Measurements from ENCODE around the gene ACOXL.
"Not testable (repeated sequence)": the region's sequence is repeated elsewhere in the genome, so short reads cannot be mapped to it uniquely, and the experiment has no call there.

ACOXL gene

GRCh38 chr2:110732422-110733413 is at the start of gene ACOXL:
Gene ACOXL, plus strand, starts transcription at chr2:110732573. Its CDS starts 35,817 bp downstream, at chr2:110768390.
- peak; percentile 28 for DNase-seq

DNA sequence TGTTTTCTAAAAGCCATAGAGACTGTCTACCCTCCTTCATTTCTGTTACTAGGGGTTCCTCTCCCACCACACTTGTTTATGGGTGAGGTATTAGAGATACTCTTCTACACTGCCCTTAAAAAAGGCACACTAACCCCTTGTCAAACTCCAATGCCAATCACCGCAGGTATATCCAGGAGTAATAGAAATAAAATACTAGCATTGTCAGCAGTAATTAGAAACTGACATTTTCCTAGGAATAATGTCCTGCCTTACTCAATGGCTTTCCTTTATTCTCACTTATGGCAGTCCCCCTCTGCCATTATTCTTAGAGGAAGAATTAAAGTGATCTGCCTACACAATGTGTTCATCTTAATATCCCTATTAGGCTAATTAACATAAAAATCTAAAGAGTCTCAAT is 49.5 kb upstream of the ACOXL start:
- no peak for DNase-seq

DNA sequence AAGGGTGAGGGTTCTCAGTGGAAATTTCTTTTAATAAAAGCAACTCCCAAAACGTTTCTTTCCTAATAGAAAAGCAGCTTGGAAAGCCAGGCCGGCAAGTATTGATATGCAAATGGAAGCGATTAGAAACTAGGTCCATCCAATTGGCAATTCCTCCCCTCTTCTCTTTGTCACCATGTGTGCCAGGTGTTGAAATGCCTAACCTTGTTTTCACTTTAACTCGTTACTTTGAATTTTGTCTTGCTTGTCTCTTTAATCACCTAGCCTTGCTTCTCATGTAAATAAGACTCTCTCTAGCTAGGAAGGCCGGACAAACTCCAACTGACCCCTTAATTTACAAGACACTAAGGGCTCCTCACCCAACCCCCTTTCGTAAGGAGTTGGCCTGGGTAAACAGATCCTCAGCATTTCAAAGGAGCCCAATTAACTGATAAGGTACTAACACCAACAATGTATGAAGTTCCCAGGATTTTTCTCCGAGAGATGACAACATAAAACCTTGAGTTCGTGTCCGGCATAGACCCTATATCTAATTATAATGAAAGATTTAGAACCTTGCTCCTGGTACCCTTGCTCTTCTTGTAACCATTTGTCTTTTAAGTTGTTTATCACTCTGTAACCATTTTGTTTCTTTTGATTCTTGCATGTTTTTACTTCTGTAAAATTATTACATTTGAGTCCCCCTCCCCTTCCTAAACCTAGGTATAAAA is 44.4 kb upstream of the ACOXL start:
- not testable (repeated sequence) for DNase-seq

DNA sequence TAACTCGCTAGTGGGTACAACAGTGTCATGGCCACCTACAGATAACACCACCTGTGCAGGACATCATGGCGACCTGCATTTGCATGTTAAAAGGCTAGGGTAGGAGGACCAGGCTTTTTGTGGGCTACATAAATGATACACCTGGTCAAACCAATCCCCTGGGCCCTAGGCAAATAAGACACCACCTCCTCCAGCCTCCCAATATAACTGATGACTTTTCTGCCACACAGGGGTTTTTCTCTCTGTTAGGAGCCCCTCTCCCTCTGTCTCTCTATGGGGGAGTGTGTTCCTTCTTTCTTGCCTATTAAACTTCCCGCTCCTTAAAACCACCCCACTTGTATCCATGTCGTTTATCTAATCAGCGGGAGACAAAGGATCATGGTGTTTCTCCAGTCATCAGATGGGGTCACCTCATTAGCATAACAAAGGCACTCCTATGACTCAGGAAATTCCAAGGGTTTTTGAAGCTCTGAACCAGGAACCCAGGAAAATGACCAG is 43.7 kb upstream of the ACOXL start:
- no peak for DNase-seq

DNA sequence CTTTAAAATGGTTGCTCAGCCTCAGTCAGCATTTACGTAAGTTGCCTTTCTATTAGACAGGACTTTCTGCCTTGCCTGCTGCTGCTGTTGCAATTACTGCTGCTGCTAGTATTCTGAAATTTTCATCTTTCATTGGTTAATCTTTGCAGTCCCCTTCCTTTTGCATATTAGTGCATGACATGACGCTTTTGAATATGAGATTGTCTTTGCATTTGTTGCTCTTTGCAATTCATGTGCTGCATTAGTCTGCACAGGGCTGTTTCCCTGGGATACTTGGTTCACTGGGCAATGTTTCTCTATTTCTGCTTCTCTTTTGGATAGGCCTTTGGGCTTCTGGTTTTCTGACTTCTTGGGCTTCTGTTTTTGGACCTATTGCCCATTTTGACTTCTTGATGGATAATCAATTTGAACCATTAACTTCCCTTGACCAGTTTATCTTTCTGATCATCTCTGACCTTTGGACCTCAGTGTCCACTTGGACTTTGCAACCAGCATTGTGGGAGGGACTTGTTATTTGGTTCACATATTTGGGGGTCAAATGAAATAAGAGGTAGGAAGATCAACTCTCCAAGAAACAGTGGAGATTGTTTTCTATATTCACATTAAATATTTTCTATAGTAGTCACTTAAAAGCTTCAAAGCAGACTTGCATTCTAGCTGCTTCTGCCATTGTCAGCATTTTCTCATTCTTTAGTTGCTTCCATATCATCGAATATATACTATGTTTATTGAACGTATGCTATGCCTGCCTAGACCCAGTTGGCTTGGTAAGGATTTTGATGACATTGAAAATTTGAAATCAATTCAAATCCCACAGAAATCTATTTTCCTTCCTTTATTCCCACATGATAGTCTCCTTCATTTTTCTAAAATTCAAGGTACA is 42.0 kb upstream of the ACOXL start:
- no peak for DNase-seq

DNA sequence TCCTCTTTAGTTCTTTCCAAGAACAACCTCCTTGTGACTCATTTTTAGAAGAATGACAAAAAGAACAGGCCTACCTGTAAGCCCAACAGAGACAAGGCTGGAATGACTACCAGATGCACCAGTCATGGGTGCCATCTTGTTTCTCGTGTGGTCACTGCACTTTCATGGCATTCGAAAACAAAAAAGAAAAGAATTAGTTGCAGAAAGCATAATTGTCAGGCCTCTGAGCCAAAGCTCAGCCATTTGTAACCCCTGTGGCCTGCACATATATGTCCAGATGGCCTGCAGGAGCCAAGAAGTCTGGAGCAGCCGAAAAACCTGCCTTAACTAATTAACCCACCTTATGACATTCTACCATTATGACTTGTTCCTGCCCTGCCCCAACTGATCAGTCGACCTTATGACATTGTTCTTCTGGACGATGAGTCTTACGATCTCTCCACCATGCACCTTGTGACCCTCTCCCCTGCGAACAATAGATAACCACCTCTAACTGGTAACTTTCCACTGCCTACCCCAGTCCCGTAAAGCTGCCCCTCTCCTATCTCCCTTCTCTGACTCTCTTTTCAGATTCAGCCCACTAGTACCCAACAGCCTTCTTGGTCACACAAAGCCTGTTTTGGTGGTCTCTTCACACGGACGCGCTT is 40.6 kb upstream of the ACOXL start:
- no peak for DNase-seq

DNA sequence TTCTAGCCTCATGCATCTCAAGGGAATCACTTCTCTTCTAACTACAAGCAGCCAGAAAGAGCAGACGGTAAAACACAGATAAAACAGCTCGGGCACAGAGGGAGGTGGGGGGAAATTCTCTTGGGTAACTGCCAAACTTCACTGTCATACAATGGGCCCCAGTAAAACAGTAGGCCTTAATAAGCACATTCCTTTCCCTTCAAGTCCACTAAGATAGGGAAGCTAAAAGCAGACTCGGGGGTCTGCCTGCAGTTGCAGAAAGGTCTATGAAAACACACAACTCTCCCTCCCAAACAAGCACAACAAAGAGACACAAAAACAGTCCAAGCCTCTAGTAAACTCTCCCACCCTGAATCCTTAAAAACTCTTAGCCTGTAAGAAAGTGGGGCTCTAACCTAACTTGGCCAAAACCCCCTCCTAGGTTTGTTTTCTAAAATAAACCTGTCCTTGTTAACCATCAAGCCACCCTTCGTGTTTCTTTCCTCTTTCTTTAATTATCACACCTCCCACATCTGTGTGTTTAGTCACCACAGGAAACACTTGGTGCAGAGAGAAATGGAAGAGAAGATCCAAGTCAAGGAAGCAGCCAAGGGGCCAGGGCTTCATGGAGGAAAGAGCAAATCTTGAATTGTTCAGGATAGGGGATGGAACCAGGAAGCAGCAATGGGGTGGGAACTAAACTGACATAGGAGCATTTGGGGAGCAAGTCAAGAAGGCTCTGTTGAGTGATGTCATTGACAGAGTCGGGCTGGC is 37.1 kb upstream of the ACOXL start:
- not testable (repeated sequence) for DNase-seq

DNA sequence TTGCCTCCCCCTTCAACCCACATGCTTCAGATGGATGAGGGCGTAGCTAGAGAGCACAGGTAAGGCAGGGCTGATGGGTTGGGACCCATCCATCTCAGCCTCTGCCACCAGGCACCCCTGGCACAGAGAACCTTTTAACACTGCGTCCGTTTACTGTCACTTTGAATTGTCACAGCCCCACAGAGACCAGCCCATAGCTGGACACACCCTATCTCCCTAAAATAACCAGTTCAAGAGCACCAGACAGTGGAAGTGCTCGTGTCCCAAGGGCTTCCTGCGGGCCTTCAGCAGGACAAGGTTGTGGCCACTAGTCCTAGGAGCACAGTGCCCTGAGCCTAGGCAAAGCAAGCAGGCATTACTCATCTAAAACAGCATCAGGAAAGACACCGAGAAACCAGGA is 34.1 kb upstream of the ACOXL start:
- DNase-seq, result not testable (repeated sequence)

DNA sequence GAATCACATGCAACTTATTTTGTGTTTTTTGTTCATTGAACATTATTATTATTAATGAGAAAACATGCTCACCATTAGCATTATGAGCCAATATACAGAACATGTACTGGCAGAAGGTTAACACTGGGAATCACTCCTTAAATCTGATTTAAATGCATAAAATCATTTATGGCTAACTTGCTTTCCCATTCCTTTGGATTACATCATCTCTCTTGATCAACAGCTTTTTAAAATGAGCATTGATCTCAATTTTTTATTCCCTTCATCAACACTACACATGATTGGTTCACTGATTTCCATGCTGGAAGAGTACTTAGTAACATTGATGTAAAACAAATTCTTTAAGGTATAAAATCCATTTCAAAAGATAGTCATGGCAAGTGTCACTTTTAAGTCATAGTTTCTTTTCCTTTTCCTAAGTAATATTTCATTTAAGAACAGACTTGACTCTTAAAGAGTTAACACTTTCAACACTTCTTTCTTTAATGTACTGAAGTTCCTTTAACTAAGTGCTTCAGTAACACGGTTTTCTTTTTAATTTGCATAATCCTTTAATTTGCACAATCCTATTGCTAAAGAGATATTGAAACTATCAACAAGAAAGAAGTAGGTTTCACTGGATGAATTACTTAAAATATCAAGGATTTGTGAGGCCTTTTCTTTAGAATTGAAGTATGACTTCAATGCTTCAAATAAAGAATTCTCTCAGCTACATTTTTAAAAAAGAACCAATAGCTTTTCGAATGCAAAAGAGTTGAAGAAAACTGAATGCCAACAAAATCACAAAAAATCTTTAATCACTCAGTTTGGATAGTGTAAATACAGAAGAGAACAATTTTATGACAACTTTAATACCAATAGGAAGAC is 29.6 kb upstream of the ACOXL start:
- no peak for DNase-seq

DNA sequence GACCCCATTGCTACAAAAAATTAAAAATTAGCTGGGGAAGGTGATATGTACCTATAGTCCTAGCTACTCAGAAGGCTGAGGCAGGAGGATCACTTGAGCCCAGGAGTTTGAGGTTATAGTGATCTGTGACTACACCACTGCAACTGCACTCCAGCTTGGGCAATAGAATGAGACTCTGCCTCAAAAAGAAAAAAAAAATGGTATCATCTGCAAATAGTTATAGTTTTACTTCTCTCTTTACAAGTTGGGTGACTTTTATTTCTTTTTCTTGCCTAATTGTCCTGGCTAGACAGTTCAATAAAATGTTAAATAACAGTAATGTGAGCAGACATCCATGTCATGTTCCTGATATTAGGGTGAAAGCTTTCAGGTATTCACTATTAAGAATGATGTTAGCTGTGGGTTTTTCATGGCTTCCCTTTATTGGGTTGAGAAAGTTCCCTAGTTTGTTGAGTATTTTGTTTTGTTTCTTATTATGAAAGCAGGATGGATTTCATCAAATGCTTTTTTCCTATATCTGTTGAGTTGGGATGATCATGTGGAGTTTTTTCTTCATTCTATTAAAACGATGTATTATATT is 24.9 kb upstream of the ACOXL start:
- DNase-seq, result no peak

DNA sequence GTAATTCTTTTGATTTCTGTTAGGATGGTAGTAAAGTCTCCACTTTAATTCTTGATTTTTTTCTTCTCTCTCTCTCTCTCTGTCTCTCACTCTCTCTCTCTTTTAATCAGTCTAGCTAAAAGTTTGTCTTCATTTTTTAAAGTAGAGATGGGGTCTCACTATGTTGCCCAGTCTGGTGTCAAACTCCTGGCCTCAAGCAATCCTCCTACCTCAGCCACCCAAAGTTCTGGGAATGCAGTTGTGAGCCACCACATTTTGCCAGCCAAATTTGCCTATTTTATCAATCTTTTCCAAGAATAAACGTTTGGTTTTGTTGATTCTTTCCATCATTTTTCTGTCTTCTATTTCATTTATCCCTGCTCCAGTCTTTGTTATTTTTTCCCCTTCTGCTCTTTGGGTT is 23.9 kb upstream of the ACOXL start:
- DNase-seq, result no peak

DNA sequence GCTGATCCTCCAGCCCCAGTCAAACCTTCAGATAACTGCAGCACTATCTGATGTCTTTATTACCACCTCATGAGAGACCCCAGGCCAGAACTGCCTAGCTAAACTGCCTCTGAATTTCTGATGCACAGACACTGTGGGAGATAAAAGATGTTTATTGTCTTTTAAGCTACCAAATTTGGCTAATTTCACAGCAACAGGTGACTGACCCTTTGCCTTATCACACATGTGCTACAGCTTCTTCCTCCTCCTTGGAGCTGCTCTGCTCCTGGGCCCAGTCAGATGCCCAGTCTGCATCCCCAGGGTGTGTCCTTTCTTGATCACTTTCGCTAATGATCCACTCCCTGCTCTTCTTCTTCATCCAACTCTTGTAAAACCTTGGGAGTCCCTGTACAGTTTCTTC is 19.6 kb upstream of the ACOXL start:
- DNase-seq, result no peak

GRCh38 chr2:110713513-110714362 is 18.6 kb upstream of the ACOXL start:
- DNase-seq, result no peak

DNA sequence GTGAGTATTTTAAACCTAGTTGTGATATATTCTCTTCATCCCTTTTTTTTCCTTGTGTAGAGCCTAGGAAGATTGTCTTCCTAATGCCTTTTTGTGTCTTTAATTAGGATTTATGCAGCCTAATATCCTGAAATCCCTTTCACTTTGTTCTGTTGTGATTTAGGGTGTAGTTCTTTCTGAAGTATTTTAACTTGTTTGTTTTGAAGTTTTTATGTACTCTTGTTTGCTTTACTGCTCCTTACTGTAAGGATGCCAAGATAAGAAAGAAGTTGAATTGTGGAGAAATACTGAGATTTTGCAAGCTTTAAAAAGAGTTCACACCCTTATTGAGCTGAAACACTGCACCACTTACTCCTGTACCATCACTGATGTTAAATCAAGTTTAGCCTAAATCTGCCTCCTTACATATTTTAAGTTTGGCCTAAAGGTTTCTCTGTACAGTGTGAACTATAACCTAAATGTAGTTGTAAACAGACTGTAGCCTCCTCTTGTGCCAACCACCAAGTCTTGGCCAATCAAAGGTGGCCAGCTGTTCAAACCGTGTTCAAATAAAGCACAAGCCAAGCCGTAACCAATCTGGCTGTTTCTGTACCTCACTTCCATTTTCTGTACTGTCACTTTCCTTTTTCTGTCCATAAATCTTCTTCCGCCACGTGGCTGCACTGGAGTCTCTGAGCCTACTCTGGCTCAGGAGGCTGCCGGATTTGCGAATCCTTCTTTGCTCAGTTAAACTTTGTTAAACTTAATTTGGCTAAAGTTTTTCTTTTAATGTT is 17.7 kb upstream of the ACOXL start:
- no peak for DNase-seq

DNA sequence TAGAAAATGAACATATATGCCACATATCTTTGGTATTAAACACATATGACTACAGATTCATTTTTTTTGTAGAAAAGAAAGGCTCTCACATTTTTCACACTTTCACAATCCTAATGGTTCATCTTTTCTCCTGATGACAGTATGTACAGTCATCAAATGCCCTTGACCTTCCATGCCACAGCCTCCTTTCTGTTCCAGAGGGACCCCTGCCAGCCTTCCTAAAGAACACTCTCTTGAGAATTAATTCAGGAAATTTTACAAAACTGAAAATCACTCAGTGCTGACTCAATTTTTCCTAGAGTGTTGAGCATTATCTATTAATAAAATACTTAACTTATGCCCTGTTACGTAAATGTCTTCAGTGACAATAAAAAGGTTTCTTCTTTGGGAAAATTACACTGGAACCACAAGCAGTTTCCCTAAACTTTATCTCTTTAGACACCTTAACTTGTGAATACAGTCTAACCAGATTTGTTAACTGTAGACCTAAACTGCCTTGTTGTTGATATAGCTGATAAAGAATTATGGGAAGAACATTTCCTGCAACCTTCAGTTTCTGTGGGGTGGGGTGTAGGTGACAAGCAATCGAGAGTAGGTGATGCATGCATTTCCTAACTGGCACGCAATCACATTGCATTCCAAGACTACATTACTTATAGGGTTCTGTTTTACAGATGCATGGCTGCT is 15.3 kb upstream of the ACOXL start:
- no peak for DNase-seq

- no peak for DNase-seq
These were observed 14.6 kb upstream of the ACOXL start for GRCh38 chr2:110717734-110718133.

DNA sequence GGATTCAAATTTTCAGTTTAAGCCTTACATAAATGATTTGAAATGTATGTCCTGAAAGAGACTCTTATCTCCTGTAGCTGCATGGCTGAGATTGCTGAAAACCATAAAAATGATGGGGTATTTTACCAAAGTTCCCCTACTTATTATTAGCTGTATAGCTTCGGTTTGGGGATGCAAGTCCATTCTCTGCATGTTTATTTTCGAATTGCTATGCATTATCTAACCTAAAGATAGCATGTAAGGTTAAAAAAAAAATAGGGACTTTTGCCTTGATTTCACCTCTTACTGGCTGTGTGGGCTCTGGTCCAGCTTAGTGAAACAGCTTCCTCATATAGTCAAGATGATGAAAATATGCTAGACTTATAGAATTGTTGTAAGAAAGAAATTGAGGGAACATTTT is 14.0 kb upstream of the ACOXL start:
- no peak for DNase-seq

GRCh38 chr2:110718990-110719389 is 13.4 kb upstream of the ACOXL start:
- DNase-seq, result no peak

All from NCI-H1105 (cell line).